ENCODE data around the gene ZNF275. TPM values are rescaled to one million over a fixed set of nuclear protein-coding genes. Genes with fewer than 3 reads are reported as not detected.

The ZNF275 gene
- total and polyA plus RNA-seq, 12 donors: 2.3 to 10.1 (median 7.2) TPM

- no peak for TF ChIP-seq CTCF (IDR thresholded peaks at IDR 0.05)
- WGBS, 2 donors: 85 to 88% methylated on average over 3 of the region's 3 CpGs
- Histone ChIP-seq H3K4me1 (no peaks in the 10 kb centered on the region), H3K36me3 (peaks cover 0 to 24% (median 0%) of the 10 kb centered on the region in 9 donors), H3K27me3 (no peaks in the 10 kb centered on the region), H3K4me3 (no peak overlapping the region), H3K9me3 (peaks cover 0 to 18% (median 0%) of the 10 kb centered on the region in 11 donors), H3K27ac (no peak overlapping the region)
- no peak for DNase-seq
- ATAC-seq: no peak
- intact Hi-C loops (cut with DNase I): no loop called here
These were observed 18.9 kb downstream of the ZNF275 start for GRCh38 chrX:153352858-153353257.

- Histone ChIP-seq H3K4me3 (no peak overlapping the region), H3K4me1 (no peaks in the 10 kb centered on the region), H3K9me3 (peaks cover 0 to 24% (median 0%) of the 10 kb centered on the region in 11 donors), H3K27me3 (no peaks in the 10 kb centered on the region), H3K27ac (no peak overlapping the region), H3K36me3 (peaks cover 0 to 19% (median 0%) of the 10 kb centered on the region in 9 donors)
- no peak for ATAC-seq
- no peak for TF ChIP-seq CTCF (IDR thresholded peaks at IDR 0.05)
- DNase-seq: no peak
- WGBS, 2 donors: 63 to 70% methylated on average over 12 of the region's 12 CpGs
- intact Hi-C loops (cut with DNase I): no loop called here
These were observed 19.5 kb downstream of the ZNF275 start for GRCh38 chrX:153353416-153353815.

GRCh38 chrX:153357877-153358276 is 23.9 kb downstream of the ZNF275 start:
- no peak for TF ChIP-seq CTCF (IDR thresholded peaks at IDR 0.05)
- ATAC-seq (no peak), DNase-seq (no peak)
- 92 to 100% methylated on average over 1 of the region's 1 CpG for WGBS, 2 donors
- Histone ChIP-seq H3K27ac (no peak overlapping the region), H3K9me3 (peaks cover 0 to 30% (median 0%) of the 10 kb centered on the region in 11 donors), H3K4me3 (no peak overlapping the region), H3K27me3 (peaks cover 0 to 14% (median 0%) of the 10 kb centered on the region in 7 donors), H3K36me3 (no peaks in the 10 kb centered on the region), H3K4me1 (no peaks in the 10 kb centered on the region)
- intact Hi-C loops (cut with DNase I): no loop called here

- 68 to 69% methylated on average over 2 of the region's 2 CpGs for WGBS, 2 donors
- Histone ChIP-seq H3K4me3 (no peak overlapping the region), H3K9me3 (peaks cover 0 to 19% (median 0%) of the 10 kb centered on the region in 11 donors), H3K27ac (no peak overlapping the region), H3K27me3 (peaks cover 0 to 26% (median 0%) of the 10 kb centered on the region in 7 donors), H3K4me1 (no peaks in the 10 kb centered on the region), H3K36me3 (no peaks in the 10 kb centered on the region)
- intact Hi-C loops (cut with DNase I): no loop called here
- ATAC-seq (no peak), DNase-seq (no peak)
- no peak for TF ChIP-seq CTCF (IDR thresholded peaks at IDR 0.05)
These were observed 27.9 kb downstream of the ZNF275 start for GRCh38 chrX:153361781-153362397.
